T follicular helper cell (primary cell): ENCODE measurements around the gene RELN.

Experiments
- DNase-seq: peaks from one replicate; pipeline ENCODE4 v3.0.0-alpha.2; 2020; ENCODE audit warnings: low read depth

Gene RELN

DNA sequence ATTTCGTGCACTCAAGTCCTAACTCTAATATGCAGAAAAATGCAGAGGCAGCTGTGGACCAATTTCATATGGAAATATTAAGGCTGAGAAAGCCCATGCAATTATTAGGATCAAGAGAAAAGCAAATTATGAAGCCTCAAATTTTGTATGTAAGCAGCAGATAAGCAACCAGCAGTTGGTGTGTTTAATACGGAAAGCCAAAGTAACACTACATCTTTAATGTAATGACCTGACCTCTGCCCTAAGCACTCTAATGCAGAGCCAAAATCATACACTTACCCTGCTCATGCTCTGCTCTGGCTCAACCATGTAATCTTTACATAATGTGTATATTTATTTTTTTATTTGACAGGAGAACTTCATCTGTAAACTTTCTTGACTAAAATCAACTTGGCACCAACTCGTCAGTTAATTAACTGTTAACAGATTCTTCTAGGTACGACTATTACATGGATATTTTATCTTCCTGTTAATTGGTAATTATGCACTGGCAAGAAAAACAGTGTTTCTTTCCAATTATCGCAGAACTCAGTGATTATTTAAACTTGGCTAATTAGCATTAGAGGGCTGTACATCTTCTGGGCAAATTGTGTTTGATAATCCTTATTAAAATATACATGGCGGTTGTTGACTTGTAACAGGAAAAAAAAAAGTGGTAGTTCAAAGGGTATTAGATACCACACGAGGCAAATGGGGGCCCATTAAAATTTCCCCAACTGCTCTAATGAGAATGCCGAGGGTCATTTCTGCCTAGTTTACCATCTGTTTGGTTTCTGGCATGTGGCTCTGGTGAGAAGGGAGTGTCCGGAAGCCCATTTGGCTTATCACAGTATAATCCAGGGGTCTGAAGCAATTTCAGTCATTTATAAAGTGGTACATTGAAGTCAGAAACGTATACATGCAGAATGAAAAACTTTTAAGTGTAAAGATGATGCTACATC is 94.5 kb downstream of the RELN start:
- no peak for DNase-seq

DNA sequence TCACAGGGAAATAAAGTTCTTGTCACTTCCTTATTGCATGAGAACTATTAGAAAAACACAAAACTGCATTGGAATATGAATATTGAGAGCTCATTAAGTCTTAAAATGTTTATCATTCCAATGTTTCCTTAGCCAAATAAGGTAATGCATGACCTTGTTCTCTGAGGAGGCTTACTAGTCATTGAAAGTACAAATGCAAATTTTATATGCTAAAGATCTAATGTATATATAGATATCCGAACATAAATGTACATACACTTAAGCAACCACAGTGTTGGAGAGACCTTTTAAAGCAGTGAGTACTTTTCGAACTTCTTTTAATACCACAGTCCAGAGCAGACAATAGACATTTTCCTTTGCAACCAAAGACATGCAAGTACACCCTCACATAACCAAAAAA is 96.1 kb downstream of the RELN start:
- DNase-seq, result no peak

DNA sequence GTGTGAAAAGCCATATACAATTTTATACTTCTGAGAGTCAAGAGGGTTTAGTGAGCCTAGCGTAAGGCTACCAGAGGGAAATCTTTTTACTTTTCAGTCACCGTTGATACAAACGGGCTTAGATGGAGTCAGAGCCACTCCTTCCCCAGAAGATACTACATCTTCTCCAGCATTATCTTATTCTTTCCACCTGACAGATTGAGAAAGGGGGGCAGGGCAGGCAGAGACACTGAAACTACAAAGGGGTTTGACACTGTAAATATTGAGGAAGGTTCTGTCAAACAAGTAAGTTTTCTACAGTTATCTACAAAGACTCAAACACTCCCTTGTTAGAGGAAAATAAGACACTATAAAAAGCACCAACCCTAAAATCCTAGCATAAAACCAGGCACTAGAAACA is 100.0 kb downstream of the RELN start:
- DNase-seq, result no peak

DNA sequence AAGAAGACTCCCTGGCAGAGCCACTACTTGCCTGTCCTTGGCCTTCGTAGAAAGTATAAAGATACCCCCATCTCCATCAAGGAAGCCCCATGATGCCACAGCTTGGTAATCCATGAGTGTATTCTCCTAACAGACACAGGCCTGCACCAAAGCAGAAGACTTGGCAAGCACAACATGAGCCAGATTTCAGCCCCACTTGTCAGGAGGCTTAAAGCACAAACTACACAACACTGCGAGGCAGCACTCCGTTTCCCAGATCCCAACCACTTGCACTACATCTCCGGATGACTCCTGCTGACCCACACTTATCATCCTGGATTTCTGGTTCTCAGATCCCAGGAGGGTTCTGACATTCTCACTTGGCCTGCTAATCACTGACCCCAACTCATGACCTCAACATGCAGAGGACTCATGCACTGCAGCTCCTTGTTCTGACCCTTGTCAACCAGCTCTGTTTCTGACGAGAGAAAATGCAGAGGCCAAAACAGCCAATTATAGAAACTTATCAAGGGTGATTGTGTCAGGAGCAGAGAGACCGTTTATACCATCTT is 100.8 kb downstream of the RELN start:
- DNase-seq, result no peak

DNA sequence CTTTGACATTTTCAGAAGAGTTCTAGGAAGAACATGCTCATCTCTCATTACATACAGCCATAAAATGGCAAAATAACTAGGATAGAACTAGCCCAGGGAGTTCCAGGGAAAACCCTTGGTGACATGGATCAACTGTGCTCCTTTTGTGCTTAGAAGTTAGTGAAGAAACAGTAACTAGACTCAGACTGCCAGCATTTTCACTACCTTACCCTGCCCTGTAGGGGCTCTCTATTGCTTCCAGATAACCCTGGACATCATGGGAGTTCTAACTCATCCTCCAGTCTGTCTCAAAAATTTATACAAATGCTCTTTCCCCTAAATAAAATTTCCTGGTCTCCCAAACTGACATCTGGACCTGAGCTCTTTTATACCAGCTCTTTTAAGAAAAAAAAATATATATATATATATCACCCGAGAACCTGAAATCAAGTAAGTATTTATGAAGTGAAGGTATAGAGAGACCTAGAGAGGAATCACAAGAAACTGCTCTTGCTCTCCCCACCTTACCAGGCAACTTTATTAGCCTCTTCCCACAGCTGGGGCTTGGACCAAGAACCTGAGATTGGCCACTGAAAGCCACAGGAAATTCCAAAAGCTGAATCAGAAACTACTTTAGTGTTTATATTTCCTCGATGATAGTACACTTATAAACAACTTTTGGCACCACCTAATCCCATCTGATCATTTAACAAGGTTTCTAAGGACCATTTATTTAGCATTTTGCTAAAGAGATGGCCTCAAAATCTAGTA is 101.4 kb downstream of the RELN start:
- DNase-seq, result no peak

DNA sequence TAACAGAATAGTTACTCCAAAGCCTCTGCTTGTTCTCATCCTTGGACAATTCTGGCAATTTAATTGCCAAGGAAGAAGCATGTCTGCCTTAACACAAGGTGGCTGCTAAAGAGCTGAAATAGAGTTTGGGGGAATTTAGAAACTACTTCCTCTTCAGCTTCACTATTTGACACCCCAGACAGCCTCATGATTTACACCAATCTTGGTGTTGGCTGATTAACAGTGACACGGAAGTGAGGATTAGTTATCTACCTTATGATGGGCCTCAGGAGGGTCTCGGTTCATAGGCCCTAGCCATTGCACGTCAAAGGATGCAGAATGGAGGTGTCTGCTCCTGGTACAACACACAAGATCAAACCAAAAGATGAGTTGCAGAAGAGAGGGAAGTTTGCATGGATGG is 102.4 kb downstream of the RELN start:
- DNase-seq, result no peak

DNA sequence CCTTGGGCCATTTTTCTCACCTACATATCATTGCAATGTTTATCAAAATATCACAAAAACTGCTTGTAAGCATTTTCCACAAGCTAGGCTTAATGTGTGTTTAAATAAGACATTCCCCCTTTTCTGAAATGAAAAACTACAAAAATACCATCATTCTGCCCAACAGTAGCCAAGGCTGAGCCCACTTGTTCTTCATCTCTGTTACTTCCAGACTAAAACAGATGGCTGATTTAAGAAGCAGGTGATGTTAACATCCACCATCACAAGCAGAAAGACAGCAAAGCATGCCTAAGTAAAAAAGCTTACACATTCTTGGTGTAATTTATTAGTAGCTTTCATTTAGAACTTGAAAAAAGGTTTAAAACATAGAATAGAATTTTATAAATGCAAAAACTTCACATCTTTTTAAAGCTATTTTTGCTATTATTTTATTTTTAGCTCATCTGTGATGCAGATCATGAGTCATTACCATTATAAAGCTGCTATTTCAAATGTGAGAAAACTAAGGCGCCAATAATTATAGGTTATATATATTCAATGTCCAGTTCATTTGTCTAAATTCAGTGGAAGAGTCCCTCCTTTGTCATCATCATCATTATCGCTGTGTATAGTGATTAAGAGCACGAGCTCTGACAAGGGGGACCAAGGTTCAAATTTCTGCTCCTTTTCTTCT is 109.4 kb downstream of the RELN start:
- no peak for DNase-seq

DNA sequence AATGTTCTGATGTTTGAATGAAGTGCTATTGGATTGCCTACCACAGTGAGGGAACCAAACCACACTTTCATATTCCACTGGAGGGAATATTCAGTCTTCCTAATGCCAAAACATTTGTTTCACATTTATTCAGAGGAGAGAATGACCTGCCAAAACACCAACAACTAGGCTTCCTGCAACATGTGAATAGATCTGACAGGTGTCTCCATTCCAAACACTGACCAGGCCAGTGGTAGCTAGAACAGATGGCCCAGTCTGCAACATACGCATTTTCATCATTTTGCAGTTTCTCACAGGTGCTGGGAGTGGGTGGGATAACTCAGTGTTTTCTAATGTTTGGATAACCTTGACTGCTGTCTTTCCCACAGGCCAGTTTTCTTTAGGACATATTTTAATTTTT is 110.0 kb downstream of the RELN start:
- DNase-seq, result no peak

DNA sequence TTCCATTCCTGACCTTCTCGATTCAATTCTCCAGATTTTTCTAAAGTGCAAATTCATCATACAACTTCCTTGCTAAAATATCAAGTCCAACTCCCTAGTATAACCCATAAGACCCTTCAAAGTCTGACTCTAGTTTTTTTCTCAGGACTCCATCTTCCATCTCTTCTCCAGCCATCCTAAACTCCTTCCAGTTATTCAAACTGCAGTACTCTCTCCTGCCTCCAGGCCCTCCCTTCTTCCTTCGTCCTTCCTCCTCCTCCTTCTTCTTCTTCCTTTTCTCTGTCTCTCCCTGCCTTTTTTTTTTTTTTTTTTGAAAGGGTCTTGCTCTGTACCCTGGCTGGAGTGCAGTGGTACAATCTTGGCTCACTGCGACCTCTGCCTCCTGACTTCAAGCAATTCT is 111.9 kb downstream of the RELN start:
- no peak for DNase-seq

DNA sequence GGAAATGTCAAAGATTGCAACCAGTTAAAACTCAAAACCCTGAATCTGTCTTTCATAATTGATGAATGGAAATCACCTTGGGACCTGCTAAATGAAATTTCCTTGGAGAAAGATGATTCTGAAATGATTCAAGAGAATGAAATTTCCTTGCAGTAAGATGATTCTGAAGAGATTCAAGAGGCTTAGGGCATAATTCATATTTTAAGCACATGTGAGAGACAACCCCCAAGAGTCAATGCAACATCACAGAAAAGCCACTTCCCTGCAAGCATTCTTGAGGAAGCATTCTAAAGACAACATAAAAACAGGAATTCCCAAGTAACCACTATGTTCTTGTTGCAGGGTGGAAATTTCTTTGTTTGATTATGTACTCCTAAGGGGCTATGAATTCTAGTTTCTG is 113.7 kb downstream of the RELN start:
- DNase-seq, result no peak

DNA sequence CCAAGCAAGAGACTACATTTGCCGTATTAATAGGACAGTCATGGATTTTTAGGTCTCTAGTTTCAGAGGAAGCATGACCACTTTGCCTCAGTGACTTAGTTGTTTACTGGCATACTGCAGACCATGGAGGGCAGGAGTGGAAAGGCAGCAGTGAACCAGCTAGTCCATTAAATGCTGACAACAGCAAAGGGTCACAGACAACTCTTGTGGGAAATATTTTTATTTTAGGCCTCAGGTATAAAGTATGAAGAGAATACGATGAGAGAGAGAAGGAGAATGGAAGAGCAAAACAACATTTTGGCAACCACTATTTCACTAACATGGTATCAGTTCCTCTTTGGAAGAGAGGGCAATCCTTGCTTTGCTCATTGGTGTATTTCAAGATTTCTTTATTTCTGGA is 118.0 kb downstream of the RELN start:
- DNase-seq, result no peak

DNA sequence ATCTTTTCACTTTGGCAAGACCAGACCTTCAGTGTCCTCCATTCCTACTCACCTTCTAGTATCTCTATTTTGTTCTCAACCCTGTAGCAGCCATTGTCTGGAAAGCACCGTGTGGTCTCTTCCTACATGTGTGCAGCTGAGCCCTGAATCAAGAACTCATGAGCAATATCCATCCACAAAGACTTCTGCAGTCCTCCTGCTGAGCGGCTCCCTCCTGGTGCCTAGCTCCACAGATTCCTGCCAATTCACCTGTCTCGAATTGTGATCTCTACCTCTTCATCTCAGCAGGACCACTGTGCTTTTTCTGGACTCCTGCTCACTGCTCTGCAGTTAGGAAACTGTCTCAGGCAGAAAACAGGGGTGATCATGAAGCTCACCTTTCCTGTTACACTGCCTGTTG is 118.8 kb downstream of the RELN start:
- DNase-seq, result no peak

DNA sequence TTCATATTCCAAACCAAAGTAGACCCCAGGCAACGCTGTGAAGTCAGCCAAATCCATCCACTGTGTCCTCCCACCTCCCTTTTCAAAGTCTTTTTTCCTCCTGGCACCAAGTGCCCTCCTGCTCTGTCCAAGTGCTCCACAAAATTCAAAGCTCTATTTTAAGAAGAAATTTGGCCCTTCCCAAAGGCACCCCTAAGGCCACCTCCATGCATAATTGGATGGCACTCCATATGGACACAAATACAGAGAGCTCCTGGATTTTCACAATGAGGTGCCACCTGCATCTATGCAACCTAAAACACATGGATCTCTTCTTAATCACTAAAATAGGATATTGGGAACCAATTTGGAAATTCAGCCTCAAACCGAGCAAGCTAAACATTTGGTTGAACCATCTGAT is 121.6 kb downstream of the RELN start:
- DNase-seq, result no peak

DNA sequence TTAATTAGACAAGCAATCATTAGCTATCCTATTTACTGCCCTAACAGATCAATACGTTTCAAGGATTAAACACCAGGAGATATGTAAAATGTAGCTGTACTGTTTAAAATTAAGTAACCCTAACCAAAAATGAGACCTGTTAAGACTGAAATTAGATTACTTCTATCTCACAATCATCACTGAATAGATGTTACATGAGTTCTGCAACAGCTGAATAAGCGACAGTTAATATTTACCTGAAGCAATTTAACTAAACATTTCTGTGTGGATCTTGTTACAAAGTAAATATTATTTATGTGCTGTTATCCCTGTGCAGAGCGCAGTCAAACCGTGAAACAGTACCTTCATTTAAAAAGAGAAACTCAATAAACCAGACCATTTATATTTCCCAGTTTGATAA is 122.5 kb downstream of the RELN start:
- no peak for DNase-seq

DNA sequence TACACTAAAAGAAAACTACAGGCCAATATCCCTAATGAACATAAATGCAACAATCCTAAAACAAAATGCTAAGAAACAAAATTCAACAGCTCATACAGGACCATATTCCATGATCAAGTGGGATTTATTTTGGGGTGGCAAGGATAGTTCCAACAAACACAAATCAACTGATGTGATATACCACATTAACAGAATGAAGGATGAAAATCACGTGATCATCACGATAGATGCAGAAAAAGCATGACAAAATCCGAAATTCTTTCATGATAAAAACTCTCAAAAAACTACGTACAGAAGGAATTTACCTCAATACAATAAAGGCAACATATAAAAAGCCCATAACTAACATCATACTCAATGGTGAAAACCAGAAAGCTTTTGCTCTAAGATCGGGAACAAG is 124.0 kb downstream of the RELN start:
- no peak for DNase-seq

DNA sequence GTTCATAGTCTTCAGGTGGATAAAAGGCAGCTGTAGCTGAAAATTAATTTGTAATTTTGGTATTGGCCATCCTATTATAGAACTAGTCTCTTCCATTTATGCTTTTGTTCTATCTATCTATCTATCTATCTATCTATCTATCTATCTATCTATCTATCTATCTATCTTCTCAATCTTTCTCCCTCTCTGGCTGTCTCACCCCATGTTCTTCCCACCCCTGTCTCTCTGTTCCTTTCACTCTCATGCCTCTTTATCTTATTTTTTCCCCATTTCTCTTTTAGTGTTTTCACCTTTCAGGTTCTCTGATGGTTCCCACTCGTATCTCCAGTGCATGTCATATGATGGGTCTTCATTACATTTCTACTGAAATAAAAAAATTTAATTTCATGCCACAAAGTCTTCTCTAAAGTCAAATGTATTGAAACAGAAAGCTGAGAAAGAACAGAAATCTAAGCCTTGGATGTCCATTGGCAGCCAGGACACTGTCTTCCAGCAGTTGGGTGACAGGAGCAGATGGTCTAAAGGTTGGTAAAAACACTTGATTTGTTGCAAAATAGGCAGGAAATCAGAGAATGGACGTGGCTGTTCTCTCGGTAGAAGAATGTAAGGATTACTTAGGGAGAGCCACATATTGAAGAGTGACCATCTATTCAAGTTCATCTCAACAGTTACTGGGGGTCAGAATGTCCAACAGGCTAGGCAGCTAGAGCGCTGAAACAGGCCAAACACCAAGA is 127.0 kb downstream of the RELN start:
- DNase-seq, result no peak

DNA sequence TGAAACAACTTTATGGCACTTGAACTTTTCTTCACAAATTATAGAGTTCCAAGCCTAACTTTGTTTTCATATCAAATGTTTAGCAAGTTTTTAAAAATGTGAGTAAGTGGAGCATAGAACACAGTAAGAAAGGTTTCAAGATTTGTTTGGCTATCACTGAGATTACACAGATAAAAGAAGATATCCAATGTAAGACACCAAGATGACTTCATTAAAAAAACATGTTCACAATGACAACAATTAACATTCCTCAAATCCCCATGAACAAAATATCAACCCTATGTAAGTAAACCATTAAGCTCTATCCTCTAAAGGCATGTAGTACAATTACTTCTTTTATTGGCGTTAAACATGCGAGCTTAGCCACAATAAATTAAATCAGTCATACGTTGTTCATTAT is 129.7 kb downstream of the RELN start:
- no peak for DNase-seq

DNA sequence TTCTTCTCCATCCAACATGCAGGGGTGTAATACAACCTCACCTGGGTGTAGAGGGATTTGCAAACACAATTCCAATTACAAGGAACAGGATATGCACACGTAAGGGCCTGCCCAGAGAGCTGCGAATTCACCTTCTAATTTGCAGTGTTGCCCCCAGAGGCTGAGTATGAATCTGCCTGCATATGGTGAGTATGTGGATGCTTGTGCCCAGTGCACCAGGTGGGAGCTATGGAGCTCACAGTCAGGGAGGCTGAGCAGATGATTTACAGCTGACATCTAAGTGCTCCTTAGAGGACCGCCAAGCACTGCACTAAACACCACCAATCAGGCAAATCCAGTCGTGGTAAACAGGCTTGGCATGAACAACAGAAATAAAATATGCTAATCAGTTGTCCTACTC is 132.0 kb downstream of the RELN start:
- DNase-seq, result no peak

DNA sequence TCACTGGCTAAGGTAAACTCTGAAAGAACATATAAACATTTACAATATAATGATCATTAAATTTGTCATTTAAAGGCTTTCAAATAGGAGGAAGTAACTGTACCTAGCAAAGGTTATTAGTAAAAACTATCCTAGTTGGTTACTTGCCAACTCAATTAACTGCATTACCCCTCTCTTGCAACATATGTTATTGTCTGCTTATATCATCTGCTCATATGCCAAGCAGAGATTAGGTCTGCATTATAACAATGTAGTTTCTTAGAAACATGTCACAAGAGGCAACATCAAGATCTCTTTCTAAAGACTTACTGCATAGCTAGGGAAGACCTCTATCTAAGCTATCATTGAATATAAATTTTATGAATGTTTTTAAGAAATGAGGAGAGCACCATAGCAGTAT is 132.5 kb downstream of the RELN start:
- no peak for DNase-seq

DNA sequence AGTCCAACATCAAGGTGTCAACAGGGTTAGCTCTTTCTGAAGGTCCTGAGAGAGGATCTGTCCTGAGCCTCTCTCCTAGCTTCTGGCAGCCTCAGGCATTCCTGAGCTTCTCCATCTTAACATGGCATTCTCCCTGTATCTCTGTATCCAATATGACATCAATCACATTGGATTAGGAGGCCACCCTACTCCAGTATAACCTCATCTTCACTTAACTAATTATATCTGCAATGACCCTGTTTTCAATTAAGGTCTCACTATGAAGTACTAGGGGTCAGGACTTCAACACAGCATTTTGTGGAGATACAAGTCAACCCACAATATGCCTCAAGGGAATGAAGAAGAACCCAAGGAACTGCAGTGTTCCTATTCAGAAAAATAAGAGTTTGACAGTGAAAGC is 133.8 kb downstream of the RELN start:
- no peak for DNase-seq

DNA sequence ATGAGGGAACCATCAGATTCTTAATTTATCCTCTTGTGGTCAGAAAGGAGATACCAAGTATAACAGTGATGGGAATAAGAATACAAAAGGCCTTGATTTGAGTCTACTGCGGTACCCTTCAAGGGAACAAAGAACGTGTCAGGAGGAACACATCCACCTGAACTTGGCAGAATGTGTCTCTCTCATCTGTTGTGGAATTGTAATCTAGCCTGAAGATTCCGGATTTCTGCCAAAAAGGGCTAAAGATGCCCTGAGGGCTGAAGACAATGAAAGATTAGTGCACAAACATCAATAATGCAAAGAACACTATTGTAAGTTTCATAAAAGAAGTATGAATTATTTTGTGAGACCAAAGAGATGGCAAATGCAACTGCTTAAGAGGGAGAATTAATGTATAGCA is 134.8 kb downstream of the RELN start:
- no peak for DNase-seq

DNA sequence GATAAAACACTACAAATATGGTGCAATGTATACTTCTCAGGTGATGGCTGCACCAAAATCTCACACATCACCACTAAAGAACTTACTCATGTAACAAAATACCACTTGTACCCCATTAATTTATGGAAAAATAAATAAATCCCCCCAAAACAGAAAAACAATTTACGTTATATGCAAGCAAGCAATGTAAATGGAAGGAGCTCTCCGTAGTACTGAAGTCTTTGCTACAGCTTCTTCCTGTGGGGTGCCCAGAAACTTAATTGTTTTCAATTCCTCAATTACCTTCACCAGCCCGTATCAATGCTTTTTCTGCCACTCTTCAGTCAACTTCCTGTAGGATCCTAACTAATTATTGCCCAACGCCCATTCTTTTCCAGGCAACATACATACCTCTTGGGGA is 138.1 kb downstream of the RELN start:
- no peak for DNase-seq
